ENCODE data around the gene SAMD7.

Gene SAMD7

DNA sequence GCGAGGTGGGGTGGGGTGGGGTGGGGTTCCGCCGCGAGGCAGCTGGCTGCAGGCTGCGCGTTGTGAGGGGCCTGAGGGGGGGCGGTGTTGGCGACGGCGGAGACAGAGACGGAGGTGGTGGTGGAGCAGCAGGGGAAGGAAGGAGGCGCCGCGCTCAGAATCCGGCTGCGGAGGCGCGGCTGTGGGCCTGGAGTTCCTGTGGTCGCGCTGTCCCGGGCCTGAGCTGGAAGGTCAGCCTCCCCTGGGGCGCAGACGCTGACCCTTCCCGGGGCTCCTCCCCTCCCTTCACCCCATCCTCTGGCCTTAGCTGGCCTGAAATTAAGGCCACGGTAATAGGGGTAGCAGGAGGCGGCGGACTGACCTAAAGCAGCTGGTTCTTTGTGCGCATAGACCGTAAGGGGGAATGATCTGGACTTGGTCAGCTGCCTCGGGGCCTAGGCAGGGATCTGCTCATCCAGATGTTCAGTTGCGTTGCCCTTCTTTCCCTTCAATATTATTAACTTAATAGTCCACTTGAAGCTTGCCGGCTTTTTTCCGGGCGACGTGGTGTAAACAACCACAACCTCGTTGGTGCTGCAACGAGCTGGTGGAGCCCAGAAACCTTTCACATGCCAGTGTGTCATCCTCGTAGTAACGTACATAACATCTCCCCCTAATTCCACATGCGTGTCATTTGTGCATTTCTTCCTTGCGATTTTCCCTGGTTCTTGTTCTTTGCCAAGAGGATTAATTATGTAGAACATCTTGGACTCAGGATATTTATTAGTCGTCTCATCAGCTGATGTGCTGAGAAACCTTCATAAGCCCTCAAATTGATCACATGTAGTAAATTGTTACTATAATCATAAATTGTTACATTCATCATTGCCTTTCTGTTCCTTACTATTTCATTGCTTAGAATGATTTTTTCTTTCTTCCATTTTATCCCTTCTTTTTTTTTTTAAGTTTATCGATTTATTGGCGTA, 55.9 kb downstream of the SAMD7 start:
- peak in 2 of 5 experiments; percentile 13 to 66 for DNase-seq

- no peak for DNase-seq
Observed at GRCh38 chr3:169968224-169968885, 57.0 kb downstream of the SAMD7 start.

DNA sequence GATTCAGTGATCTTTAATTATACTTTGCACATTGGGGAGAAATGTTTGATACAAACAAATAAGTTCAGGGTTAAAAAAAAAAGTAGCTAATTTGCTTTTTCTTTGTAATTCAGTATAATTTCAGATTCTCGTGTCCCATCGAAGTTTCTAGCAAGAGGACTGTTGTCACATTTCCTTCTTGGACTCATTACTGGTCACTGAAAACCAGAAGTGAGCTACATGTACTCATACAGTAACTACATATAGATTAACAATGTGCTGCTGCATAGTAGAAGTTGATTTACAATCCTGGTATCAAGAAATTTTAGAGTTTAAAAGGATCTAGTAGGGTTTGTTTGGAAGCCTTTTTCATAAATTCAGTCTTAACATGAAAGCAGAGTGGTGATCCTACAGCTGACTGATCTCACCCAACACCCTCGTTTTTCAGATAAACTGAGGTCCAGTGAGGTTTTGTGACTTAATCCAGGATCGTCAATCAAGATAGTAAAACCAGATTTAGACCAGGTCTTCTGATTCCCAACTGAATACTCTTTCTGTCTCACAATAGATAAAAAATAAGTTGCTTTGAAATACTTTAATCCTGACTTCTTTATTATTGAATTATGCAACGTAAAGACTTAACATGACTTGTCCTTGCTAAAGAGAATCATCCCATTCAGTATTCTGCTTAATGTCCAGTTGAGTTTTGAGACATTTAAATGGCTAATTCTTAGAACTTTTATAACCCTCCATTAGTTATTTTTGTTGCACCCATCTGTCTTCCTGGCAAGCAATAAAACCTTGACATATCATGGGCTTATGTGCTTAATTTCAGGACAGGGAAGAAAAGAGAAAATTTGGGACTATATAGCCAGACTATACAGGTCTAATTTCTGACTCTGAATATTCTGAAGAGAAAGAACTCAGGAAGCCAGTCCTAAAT, 58.1 kb downstream of the SAMD7 start:
- DNase-seq: no peak

GRCh38 chr3:169970847-169971246, 59.5 kb downstream of the SAMD7 start:
- DNase-seq: no peak

DNA sequence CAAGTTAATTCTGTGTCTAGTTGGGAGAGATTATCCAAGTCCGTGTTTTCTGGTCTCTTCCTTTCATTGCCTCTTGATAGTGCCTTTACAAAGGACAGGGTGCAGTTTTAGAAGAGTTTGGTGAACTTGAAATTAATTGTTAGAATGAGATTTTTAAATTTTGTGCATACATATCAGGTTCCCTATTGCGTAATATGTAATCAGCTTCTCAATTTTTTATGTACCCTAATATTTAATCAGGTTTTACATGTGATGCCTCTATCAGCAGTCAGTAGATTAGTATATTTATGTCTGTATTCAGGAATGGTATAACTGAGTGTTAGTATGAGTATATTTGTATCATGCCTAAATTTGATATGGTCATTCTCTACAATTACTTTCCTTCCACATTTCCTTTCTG, 60.1 kb downstream of the SAMD7 start:
- no peak for DNase-seq

GRCh38 chr3:169980055-169980454, 68.7 kb downstream of the SAMD7 start:
- no peak for DNase-seq

DNA sequence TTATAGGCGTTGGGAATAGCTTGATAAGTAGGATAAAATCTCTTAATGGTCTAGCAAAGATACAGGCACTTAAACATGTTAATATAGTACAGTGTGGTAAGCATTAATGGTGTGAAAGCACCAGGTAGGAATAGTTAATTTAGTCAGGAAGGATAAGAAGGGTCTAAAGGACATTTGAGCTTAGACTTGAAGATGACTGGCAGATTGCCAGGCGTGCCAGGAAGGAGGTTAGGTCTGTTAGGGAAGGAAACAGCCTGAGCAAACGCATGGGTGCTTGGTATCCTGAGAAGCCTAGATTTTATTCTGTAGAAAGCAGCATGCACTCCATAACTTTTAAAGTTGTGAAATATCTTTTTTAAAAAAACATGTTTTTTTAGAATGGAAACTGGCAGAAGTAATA, 72.9 kb downstream of the SAMD7 start:
- DNase-seq: no peak
